Nephron progenitor cell (in vitro differentiated cells): ENCODE data around the gene CACNA1D.

Source experiments
- DNase-seq: peaks from one replicate; pipeline ENCODE4 v3.0.0; 2021
- H3K27ac Mint-ChIP-seq: 2 replicates; pipeline ENCODE4 v1.8.0; 2021; ENCODE audit warnings: mild to moderate bottlenecking, moderate library complexity, mixed read lengths
- H3K27me3 Mint-ChIP-seq: 2 replicates; pipeline ENCODE4 v1.8.0; 2021; ENCODE audit warnings: mild to moderate bottlenecking, low read depth, mixed read lengths; ENCODE audit not compliant: poor library complexity
- H3K36me3 Mint-ChIP-seq: 2 replicates; pipeline ENCODE4 v1.8.0; 2021; ENCODE audit warnings: low read depth, mixed read lengths
- H3K4me1 Mint-ChIP-seq: 2 replicates; pipeline ENCODE4 v1.8.0; 2021; ENCODE audit warnings: mixed read lengths
- H3K4me3 Mint-ChIP-seq: 2 replicates; pipeline ENCODE4 v1.8.0; 2021; ENCODE audit warnings: mild to moderate bottlenecking, moderate library complexity, mixed read lengths
- H3K9me3 Mint-ChIP-seq: 2 replicates; pipeline ENCODE4 v1.8.0; 2021; ENCODE audit warnings: mild to moderate bottlenecking, moderate library complexity, mixed read lengths
- TF ChIP-seq, protein P1 (sequence below): fragments of 200-600 bp; sonication (generic); IDR thresholded peaks from 2 replicates; pipeline ENCODE4 v1.5.0; 2021; ENCODE audit warnings: antibody characterized with exemption

Gene CACNA1D

DNA sequence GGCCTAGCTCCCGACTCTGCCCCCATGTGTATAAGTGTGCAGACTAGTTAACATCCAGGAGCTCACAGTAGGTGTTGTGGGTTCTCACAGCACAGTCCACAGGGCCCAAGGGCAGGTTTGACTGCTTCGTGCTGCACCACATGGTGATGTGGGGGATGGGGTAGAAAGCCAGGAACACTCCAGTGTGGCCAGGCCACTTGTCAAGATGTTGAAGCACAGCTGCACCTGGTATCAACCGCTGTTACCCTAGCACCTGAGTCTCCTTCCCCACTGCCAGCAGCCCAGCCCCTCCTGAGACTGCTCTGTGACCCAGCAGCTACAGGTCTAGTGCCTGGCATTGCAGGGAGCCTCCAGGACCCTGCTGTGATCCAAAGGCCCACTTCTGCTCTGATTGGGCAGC is 298.5 kb downstream of the CACNA1D start:
- Mint-ChIP-seq H3K9me3 (no peaks in the 10 kb centered on the region), H3K27ac (no peak overlapping the region)

DNA sequence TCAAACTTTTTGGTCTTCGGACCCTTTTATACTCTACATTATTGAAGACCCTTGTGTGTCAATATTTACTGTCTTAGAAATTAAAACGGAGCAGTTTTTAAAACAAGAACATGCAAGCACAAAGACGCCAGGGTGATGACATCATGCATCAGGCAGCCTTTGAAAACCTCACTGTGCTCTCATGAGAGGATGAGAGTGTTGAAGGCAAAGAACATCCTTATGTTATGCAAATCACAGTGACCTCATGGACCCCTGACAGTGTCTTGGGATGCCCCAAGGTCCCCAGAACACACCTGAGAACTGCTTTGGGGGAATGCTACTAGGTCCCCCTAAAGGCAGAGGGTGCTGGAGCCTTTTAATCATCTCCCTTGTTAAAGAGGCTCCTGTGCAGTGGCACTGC is 300.2 kb downstream of the CACNA1D start:
- no peak for DNase-seq
- Mint-ChIP-seq H3K27ac (no peak overlapping the region), H3K4me3 (no peak overlapping the region), H3K4me1 (no peaks in the 10 kb centered on the region), H3K36me3 (no peaks in the 10 kb centered on the region), H3K9me3 (no peaks in the 10 kb centered on the region), H3K27me3 (peaks cover 12% of the 10 kb centered on the region)
- TF ChIP-seq, protein P1, sequence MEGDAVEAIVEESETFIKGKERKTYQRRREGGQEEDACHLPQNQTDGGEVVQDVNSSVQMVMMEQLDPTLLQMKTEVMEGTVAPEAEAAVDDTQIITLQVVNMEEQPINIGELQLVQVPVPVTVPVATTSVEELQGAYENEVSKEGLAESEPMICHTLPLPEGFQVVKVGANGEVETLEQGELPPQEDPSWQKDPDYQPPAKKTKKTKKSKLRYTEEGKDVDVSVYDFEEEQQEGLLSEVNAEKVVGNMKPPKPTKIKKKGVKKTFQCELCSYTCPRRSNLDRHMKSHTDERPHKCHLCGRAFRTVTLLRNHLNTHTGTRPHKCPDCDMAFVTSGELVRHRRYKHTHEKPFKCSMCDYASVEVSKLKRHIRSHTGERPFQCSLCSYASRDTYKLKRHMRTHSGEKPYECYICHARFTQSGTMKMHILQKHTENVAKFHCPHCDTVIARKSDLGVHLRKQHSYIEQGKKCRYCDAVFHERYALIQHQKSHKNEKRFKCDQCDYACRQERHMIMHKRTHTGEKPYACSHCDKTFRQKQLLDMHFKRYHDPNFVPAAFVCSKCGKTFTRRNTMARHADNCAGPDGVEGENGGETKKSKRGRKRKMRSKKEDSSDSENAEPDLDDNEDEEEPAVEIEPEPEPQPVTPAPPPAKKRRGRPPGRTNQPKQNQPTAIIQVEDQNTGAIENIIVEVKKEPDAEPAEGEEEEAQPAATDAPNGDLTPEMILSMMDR: no peak

More for the DNA sequence above, 298.5 kb downstream of the CACNA1D start:
- Mint-ChIP-seq H3K4me1 (no peaks in the 10 kb centered on the region), H3K36me3 (no peaks in the 10 kb centered on the region), H3K27me3 (peaks cover 16% of the 10 kb centered on the region), H3K4me3 (no peak overlapping the region)
- no peak for DNase-seq
- TF ChIP-seq, protein P1: no peak

GRCh38 chr3:53795176-53795575 is 300.8 kb downstream of the CACNA1D start:
- H3K4me3 Mint-ChIP-seq: no peak overlapping the region
- H3K27ac Mint-ChIP-seq: no peak overlapping the region
- H3K36me3 Mint-ChIP-seq: no peaks in the 10 kb centered on the region
- H3K9me3 Mint-ChIP-seq: no peaks in the 10 kb centered on the region
- no peaks in the 10 kb centered on the region for H3K4me1 Mint-ChIP-seq
- TF ChIP-seq, protein P1: no peak
- peaks cover 8% of the 10 kb centered on the region for H3K27me3 Mint-ChIP-seq
- no peak for DNase-seq

- no peak for DNase-seq
- TF ChIP-seq, protein P1: no peak
- H3K9me3 Mint-ChIP-seq: no peaks in the 10 kb centered on the region
- no peaks in the 10 kb centered on the region for H3K4me1 Mint-ChIP-seq
- no peaks in the 10 kb centered on the region for H3K36me3 Mint-ChIP-seq
- no peak overlapping the region for H3K4me3 Mint-ChIP-seq
- H3K27ac Mint-ChIP-seq: no peak overlapping the region
- peaks cover 3% of the 10 kb centered on the region for H3K27me3 Mint-ChIP-seq
These were observed 301.6 kb downstream of the CACNA1D start for GRCh38 chr3:53795789-53796560.

DNA sequence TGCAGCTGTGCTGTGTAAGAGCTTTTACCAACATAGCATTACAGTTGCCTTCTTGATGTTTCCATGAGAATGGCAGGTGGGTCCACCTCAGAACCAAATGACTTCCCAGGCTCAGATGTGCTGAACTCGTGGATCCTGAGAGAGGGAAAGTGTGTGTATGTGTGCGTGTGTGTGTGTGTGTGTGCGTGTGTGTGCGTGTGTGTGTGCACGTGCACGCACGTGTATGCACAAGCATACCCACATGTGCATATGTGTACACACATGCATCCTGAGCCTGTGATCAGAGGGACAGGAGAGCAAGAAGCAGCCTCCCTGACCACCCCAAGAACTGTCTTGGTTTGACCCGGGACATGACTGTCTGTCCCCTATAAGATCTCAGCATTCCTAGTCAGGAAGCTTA is 303.7 kb downstream of the CACNA1D start:
- no peak overlapping the region for H3K27ac Mint-ChIP-seq
- TF ChIP-seq, protein P1: no peak
- DNase-seq: no peak
- H3K9me3 Mint-ChIP-seq: no peaks in the 10 kb centered on the region
- no peaks in the 10 kb centered on the region for H3K27me3 Mint-ChIP-seq
- H3K36me3 Mint-ChIP-seq: no peaks in the 10 kb centered on the region
- H3K4me1 Mint-ChIP-seq: no peaks in the 10 kb centered on the region
- H3K4me3 Mint-ChIP-seq: no peak overlapping the region

DNA sequence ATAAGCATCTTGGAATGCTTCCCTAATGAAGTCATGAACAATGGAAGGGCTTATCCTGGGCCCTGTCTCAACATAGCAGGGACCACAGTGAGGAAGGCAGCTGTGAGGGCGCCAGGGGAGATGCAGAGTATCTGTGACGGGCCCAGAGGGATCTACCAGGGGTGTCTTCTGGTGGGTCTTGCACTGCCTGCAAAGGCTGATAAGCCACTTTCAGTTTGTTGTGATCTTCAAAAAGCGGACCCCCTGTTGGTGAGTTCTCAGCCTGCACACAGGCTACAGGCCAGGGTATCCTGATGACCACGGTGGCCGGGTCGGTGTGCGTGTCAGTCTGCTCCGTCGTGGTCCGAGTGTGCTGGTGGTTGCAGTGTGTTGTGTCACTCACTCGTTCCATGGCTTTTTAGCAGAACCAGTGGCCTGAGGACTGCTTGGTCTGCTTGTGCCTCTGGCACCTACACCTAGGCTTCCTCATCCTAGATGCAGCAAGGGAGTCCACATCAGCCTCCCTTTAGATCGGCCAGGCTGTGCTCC is 305.0 kb downstream of the CACNA1D start:
- no peaks in the 10 kb centered on the region for H3K9me3 Mint-ChIP-seq
- no peaks in the 10 kb centered on the region for H3K36me3 Mint-ChIP-seq
- H3K27ac Mint-ChIP-seq: no peak overlapping the region
- H3K27me3 Mint-ChIP-seq: peaks cover 3% of the 10 kb centered on the region
- peaks cover 9% of the 10 kb centered on the region for H3K4me1 Mint-ChIP-seq
- TF ChIP-seq, protein P1: no peak
- no peak overlapping the region for H3K4me3 Mint-ChIP-seq
- DNase-seq: no peak
